ENCODE measurements around the gene TMX2.

Gene TMX2

GRCh38 chr11:57763568-57763967 lies 51.2 kb downstream of the TMX2 start:
- in situ Hi-C loops (cut with MboI; ENCODE audit: low sequenced_read_pairs): no loop called here

DNA sequence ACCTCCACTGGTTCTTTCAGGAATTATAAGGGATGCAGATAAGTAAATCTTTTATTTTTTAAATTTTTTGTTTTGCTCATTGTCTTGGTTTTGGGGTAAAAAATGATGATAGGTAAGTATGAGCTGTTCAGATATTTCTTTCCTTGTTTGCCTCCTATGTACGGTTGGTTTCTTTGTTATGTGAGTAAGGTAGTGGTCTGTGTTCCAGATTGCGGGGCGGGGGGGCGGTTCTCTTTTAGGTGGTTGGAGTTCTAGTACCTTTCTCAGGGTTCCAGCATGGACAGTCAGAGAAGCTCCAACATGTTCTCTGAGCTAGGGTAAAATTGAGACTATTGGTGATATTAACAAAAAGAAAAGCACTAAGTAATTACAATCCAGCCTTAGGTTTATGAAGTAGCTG lies 51.6 kb downstream of the TMX2 start:
- in situ Hi-C loops (cut with MboI; ENCODE audit: low sequenced_read_pairs): no loop called here

- in situ Hi-C loops (cut with MboI; ENCODE audit: low sequenced_read_pairs): no loop called here
Measured at GRCh38 chr11:57764566-57764965, 52.2 kb downstream of the TMX2 start.

- in situ Hi-C loops (cut with MboI; ENCODE audit: low sequenced_read_pairs): no loop called here
Measured at GRCh38 chr11:57764972-57765371, 52.6 kb downstream of the TMX2 start.

DNA sequence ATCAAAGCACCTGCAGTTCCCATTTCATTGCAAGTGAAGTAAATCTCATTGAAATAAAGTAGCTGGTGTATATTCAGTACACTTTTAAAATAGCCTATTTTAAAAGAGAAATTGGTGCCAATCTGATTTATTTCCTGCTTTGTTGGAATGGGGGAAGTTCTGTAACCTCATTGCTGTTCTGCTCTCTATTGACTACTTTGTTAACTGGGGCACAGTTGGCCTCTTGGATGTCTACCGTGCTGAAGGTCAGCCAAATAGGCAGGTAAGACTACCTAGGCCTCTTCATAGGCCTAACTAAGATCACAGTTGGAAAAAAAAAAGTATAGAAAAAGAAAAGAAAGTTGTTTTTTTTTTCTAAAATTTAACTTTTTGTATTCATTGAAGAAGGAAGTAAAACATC lies 58.4 kb downstream of the TMX2 start:
- in situ Hi-C loops (cut with MboI; ENCODE audit: low sequenced_read_pairs): no loop called here

DNA sequence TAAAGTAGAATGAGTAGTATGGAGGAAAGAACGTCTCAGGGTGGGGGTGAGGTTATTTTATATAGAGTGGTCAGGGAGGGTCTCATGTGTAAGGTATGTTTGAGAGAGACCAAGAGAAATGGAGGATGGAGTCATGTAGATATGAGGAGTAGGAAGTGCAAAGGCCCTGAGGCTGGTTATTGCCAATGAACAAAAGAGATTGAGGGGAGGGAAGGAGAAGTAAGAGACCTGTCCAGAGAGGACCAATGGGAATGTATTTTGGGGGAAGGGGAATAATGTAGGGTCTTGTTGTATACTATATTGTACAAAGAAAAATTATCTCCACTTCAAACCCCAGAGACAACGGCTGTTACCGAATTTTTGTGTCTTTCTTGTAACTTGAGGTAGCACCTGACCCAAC lies 59.0 kb downstream of the TMX2 start:
- in situ Hi-C loops (cut with MboI; ENCODE audit: low sequenced_read_pairs): no loop called here

GRCh38 chr11:57772562-57772961 lies 60.2 kb downstream of the TMX2 start:
- in situ Hi-C loops (cut with MboI; ENCODE audit: low sequenced_read_pairs): no loop called here

DNA sequence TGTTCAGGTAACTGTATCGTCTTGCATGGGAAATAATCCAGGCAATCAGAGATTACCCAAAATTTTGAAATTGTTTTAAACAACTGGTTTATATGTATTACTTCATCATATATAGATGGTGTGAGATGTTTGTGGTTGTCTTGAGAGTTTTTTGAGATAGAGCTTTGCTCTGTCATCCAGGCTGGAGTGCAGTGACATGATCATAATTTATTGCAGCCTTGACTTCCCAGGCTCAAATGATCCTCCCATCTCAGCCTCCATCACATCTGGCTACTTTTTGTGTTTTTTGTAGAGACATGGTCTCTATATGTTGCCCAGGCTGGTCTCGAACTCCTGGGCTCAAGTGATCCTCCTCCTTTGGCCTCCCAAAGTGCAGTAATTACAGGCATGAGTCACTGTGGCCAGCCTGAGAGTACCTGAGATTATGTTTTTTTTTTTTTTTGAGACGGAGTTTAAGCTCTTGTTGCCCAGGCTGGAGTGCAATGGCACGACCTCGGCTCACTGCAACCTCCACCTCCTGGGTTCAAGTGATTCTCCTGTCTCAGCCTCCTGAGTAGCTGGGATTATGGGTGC lies 60.7 kb downstream of the TMX2 start:
- in situ Hi-C loops (cut with MboI; ENCODE audit: low sequenced_read_pairs): no loop called here

DNA sequence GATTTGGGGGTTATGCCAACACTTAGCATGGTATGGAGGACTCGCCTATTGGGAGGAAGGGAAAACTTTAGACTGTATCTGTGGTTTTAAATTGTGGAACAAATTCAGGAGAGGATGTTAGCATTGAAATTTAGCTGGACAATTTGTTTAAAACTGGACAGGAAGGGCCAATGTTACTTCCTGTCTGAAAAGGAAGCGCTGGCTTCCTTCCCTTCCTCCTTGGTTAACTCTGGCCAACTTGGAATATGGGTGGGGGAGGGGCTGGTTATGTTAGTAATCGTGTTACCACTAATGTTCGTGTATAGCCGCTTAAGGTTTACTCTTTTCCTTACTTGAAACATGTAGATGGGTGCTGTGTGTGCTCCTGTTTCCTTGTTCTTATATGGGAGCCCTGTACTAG lies 63.1 kb downstream of the TMX2 start:
- in situ Hi-C loops (cut with MboI; ENCODE audit: low sequenced_read_pairs): no loop called here

GRCh38 chr11:57776031-57776521 lies 63.7 kb downstream of the TMX2 start:
- in situ Hi-C loops (cut with MboI; ENCODE audit: low sequenced_read_pairs): no loop called here

- in situ Hi-C loops (cut with MboI; ENCODE audit: low sequenced_read_pairs): no loop called here
Measured at GRCh38 chr11:57776577-57777210, 64.3 kb downstream of the TMX2 start.

DNA sequence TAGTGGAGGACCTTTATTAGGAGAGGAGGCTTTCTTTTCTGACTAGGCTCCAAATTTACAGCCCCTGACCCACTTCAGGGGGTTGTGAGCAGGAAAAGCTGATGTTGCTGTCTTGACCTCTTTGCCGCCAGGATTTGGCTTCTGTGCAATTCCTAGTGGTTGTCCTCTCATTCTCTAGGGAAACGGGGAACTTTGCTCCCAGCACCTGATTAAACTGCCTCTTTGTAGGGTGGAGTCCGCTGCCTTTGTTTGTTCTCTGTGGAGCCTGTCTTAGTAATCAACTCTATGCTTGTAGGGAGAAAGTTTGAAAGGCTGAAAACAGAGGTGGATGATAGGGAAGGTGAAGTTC lies 65.5 kb downstream of the TMX2 start:
- in situ Hi-C loops (cut with MboI; ENCODE audit: low sequenced_read_pairs): no loop called here

GRCh38 chr11:57778318-57779037 lies 66.1 kb downstream of the TMX2 start:
- in situ Hi-C loops (cut with MboI; ENCODE audit: low sequenced_read_pairs): no loop called here

DNA sequence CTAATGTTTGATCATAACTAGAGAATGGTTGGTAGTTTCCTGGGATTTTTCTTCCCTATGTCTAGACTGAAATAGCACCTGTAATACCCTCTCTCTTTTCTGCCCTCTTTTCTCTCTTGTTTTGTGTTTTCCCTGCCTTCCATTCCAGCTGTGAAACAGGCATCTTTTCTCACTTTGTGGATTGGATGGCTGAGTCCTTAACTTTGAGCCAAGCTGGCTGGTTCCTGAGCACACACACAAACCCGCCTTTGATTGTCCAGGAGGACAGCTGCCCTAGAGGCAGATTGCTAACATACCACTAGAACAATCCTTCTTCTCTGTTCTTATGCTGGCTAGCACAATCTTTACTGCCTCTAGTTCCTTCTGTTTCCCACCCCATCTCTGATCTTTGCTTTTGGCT lies 66.9 kb downstream of the TMX2 start:
- in situ Hi-C loops (cut with MboI; ENCODE audit: low sequenced_read_pairs): no loop called here

DNA sequence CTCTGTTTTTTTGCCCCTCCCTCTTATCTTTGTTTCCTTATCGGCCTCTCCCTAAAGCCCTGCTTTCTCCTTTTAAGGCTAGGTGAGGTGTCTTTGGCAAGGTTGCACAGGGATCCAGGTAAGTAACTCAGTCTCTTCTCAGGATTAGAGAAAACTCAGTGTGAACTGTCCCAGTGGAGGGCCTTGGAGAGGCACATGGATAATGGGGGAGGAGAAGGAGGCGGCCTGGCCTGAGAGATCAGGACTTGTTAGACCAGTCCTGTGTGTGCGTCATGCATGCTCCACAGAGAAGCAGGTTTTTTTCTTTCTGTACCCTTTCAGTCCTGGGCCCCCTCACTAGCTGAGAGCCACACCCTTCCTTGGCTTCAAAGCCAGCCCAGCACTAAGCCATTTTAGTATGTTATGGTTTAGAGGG lies 69.1 kb downstream of the TMX2 start:
- in situ Hi-C loops (cut with MboI; ENCODE audit: low sequenced_read_pairs): no loop called here

DNA sequence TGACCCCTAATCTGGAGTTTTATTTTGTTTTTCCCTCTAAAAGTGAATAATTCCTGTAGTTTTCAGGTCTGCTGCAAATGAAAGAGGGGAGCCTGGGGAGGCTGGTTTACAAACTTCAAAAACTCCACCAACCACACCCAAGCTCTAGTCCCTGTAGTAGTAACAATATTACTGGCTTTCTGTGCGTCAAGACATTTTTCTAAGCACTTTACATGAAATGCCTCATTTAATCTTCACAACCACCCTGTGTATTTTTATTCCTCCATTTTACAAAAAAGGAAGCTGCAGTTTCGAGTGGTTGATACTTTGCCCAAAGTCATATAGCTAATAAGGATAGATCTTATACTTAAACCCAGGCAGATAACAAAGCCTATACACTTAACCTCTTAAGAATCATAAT lies 72.7 kb downstream of the TMX2 start:
- in situ Hi-C loops (cut with MboI; ENCODE audit: low sequenced_read_pairs): no loop called here

GRCh38 chr11:57786436-57786835 lies 74.0 kb downstream of the TMX2 start:
- in situ Hi-C loops (cut with MboI; ENCODE audit: low sequenced_read_pairs): no loop called here

DNA sequence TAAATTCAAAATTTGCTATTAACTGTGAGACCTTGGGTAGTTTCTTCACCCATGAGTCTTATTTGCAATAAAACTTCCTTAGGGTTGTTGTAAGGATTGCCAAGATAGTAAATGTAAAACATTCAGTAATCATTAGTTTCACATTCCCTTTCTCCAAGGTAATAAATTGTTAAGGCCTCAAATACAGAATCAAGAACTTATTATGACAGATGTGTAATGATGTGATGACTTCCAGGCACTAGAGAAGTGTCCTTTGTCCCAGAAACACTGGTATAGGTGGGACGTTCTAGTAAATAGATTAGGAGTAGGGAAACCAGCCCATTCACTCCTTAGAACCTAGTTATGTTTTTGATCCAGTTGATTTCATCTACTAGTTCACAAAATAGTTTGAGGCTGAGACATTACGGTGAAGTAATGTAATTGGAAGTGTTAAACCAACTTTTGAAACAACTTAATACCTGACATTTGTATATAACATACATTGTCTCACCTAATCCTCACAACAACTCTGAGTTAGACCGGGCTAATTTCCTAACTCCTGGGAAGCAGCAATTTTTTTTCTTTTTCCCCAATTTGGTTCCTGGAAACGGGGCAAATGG lies 74.7 kb downstream of the TMX2 start:
- in situ Hi-C loops (cut with MboI; ENCODE audit: low sequenced_read_pairs): no loop called here

- in situ Hi-C loops (cut with MboI; ENCODE audit: low sequenced_read_pairs): no loop called here
Measured at GRCh38 chr11:57787920-57788702, 75.7 kb downstream of the TMX2 start.

DNA sequence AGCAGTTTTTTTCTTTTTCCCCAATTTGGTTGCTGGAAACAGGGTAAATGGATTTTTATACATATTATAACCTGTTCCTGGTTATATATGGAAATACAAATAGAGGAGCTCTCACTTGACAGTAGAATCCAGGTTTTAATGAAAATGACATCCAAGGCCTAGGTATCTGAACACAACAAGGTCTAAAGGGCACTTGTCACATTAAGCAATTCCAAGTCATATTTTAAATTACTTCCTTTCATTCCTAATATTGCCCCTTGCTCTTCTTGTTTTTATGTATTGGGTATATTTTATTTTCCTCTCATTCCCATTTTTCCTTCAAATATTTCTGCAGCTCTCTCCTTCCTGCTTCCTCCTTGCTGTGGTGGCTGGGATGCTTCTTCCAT lies 76.3 kb downstream of the TMX2 start:
- in situ Hi-C loops (cut with MboI; ENCODE audit: low sequenced_read_pairs): no loop called here

Data from HL-60/S4 treated with phorbol 12-myristate 13-acetate at 8.2 ng/mL for 4 days and 3 days (cell line).